HL-60 (cell line): ENCODE data around the gene GSDMA.

Experiments
- DNase-seq, 2 experiments: peaks; one replicate each; pipeline ENCODE4 v3.0.0-alpha.2; 2010 to 2020; ENCODE audit warnings: low read depth in 1 of 2, low spot score in 1 of 2
- H3K27ac ChIP-seq: fragments of 250-450 bp; sonication (Bioruptor Pico); replicated peaks from 2 replicates; pipeline ENCODE4 v1.5.1; 2020; ENCODE audit warnings: mild to moderate bottlenecking, moderate library complexity
- H3K27me3 ChIP-seq: fragments of 250-450 bp; sonication (Bioruptor Pico); 2 replicates; pipeline ENCODE4 v1.5.1; 2021; ENCODE audit warnings: mild to moderate bottlenecking, moderate library complexity; ENCODE audit not compliant: insufficient read depth, poor library complexity, severe bottlenecking
- H3K4me3 ChIP-seq: replicated peaks from 2 replicates; pipeline ENCODE4 v1.5.1; 2011; ENCODE audit warnings: mild to moderate bottlenecking, control low read depth, low read length; ENCODE audit not compliant: insufficient read depth
- GABPA ChIP-seq: IDR thresholded peaks from 2 replicates; pipeline ENCODE4 v1.6.1; 2012; ENCODE audit warnings: low read depth
- POLR2AphosphoS5 ChIP-seq: IDR thresholded peaks from 2 replicates; pipeline ENCODE4 v1.6.1; 2012; ENCODE audit warnings: low read depth
- SPI1 ChIP-seq: IDR thresholded peaks from 2 replicates; pipeline ENCODE4 v1.6.1; 2012; ENCODE audit warnings: low read depth, mild to moderate bottlenecking, borderline replicate concordance
- TF ChIP-seq, protein P1 (sequence below): IDR thresholded peaks from 2 replicates; pipeline ENCODE4 v1.6.1; 2012; ENCODE audit warnings: low read depth; ENCODE audit not compliant: insufficient replicate concordance
- TF ChIP-seq, protein P2 (sequence below): IDR thresholded peaks from one replicate; pipeline ENCODE4 v1.5.1; 2011; ENCODE audit warnings: low read length, control low read depth, inconsistent platforms; ENCODE audit not compliant: insufficient read depth

The GSDMA gene

DNA sequence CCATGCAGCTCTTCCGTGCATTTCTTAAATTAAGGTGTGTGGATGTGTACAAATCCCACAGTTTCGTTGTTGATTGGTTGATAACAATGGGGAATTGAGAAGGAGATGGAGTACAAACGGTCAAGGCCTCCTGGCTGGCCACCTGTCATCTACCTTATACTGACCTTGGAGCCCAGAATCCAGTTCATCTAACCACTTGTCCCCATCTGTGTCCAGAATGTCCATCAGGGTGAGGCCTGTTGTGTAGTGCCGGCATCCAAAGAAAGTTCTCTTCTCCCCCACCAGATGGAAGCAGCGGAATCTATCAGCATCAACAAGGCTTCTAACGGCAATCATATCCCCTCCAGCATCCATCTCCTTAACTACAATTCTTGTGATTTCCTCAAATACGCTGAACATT lies 45.9 kb upstream of the GSDMA start:
- Histone ChIP-seq H3K4me3 (no peak overlapping the region), H3K27ac (no peak overlapping the region), H3K27me3 (no peaks in the 10 kb centered on the region)
- DNase-seq: no peak
- TF ChIP-seq POLR2AphosphoS5 (no peak), GABPA (no peak), SPI1 (no peak)
- TF ChIP-seq, protein P1, sequence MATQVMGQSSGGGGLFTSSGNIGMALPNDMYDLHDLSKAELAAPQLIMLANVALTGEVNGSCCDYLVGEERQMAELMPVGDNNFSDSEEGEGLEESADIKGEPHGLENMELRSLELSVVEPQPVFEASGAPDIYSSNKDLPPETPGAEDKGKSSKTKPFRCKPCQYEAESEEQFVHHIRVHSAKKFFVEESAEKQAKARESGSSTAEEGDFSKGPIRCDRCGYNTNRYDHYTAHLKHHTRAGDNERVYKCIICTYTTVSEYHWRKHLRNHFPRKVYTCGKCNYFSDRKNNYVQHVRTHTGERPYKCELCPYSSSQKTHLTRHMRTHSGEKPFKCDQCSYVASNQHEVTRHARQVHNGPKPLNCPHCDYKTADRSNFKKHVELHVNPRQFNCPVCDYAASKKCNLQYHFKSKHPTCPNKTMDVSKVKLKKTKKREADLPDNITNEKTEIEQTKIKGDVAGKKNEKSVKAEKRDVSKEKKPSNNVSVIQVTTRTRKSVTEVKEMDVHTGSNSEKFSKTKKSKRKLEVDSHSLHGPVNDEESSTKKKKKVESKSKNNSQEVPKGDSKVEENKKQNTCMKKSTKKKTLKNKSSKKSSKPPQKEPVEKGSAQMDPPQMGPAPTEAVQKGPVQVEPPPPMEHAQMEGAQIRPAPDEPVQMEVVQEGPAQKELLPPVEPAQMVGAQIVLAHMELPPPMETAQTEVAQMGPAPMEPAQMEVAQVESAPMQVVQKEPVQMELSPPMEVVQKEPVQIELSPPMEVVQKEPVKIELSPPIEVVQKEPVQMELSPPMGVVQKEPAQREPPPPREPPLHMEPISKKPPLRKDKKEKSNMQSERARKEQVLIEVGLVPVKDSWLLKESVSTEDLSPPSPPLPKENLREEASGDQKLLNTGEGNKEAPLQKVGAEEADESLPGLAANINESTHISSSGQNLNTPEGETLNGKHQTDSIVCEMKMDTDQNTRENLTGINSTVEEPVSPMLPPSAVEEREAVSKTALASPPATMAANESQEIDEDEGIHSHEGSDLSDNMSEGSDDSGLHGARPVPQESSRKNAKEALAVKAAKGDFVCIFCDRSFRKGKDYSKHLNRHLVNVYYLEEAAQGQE: no peak
- TF ChIP-seq, protein P2, sequence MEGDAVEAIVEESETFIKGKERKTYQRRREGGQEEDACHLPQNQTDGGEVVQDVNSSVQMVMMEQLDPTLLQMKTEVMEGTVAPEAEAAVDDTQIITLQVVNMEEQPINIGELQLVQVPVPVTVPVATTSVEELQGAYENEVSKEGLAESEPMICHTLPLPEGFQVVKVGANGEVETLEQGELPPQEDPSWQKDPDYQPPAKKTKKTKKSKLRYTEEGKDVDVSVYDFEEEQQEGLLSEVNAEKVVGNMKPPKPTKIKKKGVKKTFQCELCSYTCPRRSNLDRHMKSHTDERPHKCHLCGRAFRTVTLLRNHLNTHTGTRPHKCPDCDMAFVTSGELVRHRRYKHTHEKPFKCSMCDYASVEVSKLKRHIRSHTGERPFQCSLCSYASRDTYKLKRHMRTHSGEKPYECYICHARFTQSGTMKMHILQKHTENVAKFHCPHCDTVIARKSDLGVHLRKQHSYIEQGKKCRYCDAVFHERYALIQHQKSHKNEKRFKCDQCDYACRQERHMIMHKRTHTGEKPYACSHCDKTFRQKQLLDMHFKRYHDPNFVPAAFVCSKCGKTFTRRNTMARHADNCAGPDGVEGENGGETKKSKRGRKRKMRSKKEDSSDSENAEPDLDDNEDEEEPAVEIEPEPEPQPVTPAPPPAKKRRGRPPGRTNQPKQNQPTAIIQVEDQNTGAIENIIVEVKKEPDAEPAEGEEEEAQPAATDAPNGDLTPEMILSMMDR: no peak

DNA sequence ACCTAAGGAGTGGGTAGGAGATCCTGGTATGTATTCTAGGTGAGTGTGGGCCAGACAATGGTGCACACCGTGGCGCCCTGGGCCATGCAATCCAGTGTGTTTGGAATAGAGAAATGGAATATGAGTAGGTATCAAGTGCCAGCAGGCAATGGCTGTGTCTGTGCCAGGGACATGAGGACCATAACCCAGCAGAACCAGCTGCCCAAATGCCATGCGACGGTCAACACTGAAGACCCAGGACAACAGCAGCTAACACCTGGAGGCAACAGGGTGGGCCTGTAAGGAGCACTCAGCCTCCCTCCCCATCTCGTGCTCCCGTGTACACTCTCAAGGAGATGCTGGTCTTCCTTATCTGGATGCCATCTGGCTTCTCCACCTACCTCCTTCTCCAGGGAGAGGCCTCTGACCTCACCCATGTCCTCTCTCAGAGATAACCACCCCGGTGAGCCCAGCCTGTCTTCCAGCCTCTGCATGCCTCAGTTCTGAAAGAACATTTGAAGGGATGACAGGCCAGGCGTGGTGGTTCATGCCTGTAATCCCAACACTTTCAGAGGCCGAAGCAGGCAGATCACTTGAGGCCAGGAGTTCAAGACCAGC lies 43.6 kb upstream of the GSDMA start:
- TF ChIP-seq, protein P2: no peak
- TF ChIP-seq SPI1: no peak
- TF ChIP-seq POLR2AphosphoS5: no peak
- TF ChIP-seq GABPA: no peak
- TF ChIP-seq, protein P1: no peak
- DNase-seq: no peak
- Histone ChIP-seq H3K27ac (no peak overlapping the region), H3K4me3 (no peak overlapping the region), H3K27me3 (no peaks in the 10 kb centered on the region)

DNA sequence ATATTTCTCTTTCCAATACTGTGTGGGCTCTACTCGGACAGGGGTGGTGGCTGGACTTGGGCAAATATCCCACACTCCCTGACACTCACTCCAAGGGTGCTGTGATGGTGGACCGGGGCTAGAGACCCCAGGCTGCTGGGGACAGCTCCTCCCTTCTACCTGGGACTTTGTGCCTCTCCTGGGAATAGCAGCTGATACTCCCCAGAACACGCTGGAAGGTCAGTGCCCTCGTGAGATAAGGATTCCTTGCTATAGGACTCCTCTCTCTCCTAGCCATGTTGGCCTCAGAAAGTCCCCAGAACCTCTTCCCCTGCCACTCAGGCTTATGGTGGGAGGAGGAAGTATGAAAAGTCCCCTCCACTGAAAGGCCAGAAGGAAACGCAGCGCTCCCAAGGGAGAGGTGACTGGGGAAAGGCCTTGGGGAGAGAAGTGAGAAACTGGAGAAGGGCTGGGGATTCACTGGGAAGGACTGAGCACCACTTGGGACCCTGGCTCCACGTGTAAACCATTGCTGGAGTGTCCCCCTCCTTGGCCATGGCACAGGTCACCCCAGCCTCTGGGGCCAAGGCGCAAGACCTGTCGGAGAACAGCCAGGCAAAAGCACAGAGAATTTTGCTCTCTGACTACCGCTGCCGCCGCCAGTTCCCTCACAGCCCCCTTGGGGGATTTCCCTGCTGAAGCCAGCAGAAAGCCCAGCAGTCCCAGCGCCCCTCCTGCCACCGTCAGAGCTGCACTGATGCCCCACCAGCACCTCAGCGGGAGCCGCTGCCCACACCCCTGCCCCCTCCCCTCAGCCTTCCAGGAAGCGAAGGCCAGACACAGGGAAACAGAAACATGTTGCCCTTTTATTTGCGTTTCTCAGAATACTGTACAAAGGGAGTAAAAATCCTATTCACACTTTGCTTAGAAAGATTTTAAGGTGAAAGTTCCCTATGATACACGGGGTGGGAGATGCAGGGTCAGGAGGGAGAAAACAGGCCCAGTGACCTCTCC lies 42.3 kb upstream of the GSDMA start:
- Histone ChIP-seq H3K27me3 (no peaks in the 10 kb centered on the region), H3K4me3 (no peak overlapping the region), H3K27ac (peak overlapping the region; percentile 64)
- DNase-seq: no peak
- no peak for TF ChIP-seq GABPA
- TF ChIP-seq SPI1: no peak
- no peak for TF ChIP-seq POLR2AphosphoS5
- TF ChIP-seq, protein P2: no peak
- TF ChIP-seq, protein P1: no peak
